HG02763 (cell line): ENCODE data around the gene ITGB6.
"Not testable (repeated sequence)": the region's sequence is repeated elsewhere in the genome, so short reads cannot be mapped to it uniquely, and the experiment has no call there.

Experiments
- ATAC-seq: cut with Tn5 transposase; IDR thresholded peaks from one replicate; pipeline ENCODE4 v1.9.1; 2021; ENCODE audit warnings: mild to moderate bottlenecking, moderate library complexity; ENCODE audit not compliant: unreplicated experiment

Gene ITGB6

GRCh38 chr2:160197587-160197986, 2.5 kb downstream of the ITGB6 start:
- no peak for ATAC-seq

- ATAC-seq, result no peak
These were observed 5.1 kb downstream of the ITGB6 start for GRCh38 chr2:160194946-160195345.

- ATAC-seq, result no peak
These were observed 5.7 kb downstream of the ITGB6 start for GRCh38 chr2:160194351-160194750.

GRCh38 chr2:160181146-160181836, 18.8 kb downstream of the ITGB6 start:
- not testable (repeated sequence) for ATAC-seq

GRCh38 chr2:160180690-160181089, 19.4 kb downstream of the ITGB6 start:
- not testable (repeated sequence) for ATAC-seq

GRCh38 chr2:160180172-160180571, 19.9 kb downstream of the ITGB6 start:
- ATAC-seq, result no peak

- no peak for ATAC-seq
These were observed 24.6 kb downstream of the ITGB6 start for GRCh38 chr2:160175169-160176134.

- no peak for ATAC-seq
These were observed 25.8 kb downstream of the ITGB6 start for GRCh38 chr2:160174322-160174721.

GRCh38 chr2:160169988-160170387, 30.1 kb downstream of the ITGB6 start:
- ATAC-seq, result no peak

- no peak for ATAC-seq
These were observed 30.6 kb downstream of the ITGB6 start for GRCh38 chr2:160169471-160169870.

- ATAC-seq, result no peak
These were observed 31.2 kb downstream of the ITGB6 start for GRCh38 chr2:160168878-160169277.

GRCh38 chr2:160167089-160167740, 32.9 kb downstream of the ITGB6 start:
- no peak for ATAC-seq

- no peak for ATAC-seq
These were observed 34.1 kb downstream of the ITGB6 start for GRCh38 chr2:160165996-160166395.

- no peak for ATAC-seq
These were observed 35.0 kb downstream of the ITGB6 start for GRCh38 chr2:160165081-160165480.

GRCh38 chr2:160157861-160158829, 41.9 kb downstream of the ITGB6 start:
- no peak for ATAC-seq

GRCh38 chr2:160156665-160157064, 43.4 kb downstream of the ITGB6 start:
- ATAC-seq, result no peak

- ATAC-seq, result no peak
These were observed 44.0 kb downstream of the ITGB6 start for GRCh38 chr2:160156100-160156499.

GRCh38 chr2:160148419-160148818, 51.7 kb downstream of the ITGB6 start:
- ATAC-seq, result not testable (repeated sequence)

- no peak for ATAC-seq
These were observed 54.6 kb downstream of the ITGB6 start for GRCh38 chr2:160145471-160145870.

- no peak for ATAC-seq
These were observed 55.6 kb downstream of the ITGB6 start for GRCh38 chr2:160144280-160144990.
